Liver (tissue), 9 donors: ENCODE results near the gene OR4E2. TPM values are rescaled to one million over a fixed set of nuclear protein-coding genes. Genes with fewer than 3 reads are reported as not detected.
"Not testable (repeated sequence)": the region's sequence is repeated elsewhere in the genome, so short reads cannot be mapped to it uniquely, and the experiment has no call there.

Experiments used
- DNase-seq: peaks from one replicate; pipeline ENCODE4 v3.0.0-alpha.2; 2017; ENCODE audit warnings: low spot score
- H3K27ac ChIP-seq, 2 donors: one replicate each; pipeline ENCODE4 v1.7.0; 2013; ENCODE audit warnings: inconsistent platforms in 2 of 2, low read length in 2 of 2, control low read depth in 1 of 2, low read depth in 1 of 2, mild to moderate bottlenecking in 1 of 2
- H3K27me3 ChIP-seq, 4 donors: one replicate each; pipeline versions ENCODE4 v1.6.1 to v1.7.0; 2013; ENCODE audit warnings: low read length in 3 of 4, inconsistent platforms in 1 of 4, mild to moderate bottlenecking in 1 of 4, moderate library complexity in 1 of 4; ENCODE audit not compliant: control insufficient read depth in 4 of 4, insufficient read depth in 4 of 4
- H3K36me3 ChIP-seq, 4 donors: one replicate each; pipeline versions ENCODE4 v1.6.1 to v1.7.0; 2013; ENCODE audit warnings: low read length in 3 of 4, mild to moderate bottlenecking in 3 of 4, low read depth in 1 of 4, moderate library complexity in 1 of 4; ENCODE audit not compliant: control insufficient read depth in 4 of 4, insufficient read depth in 3 of 4
- H3K4me1 ChIP-seq, 4 donors: one replicate each; pipeline versions ENCODE4 v1.6.1 to v1.7.0; 2013; ENCODE audit warnings: low read length in 3 of 4, mild to moderate bottlenecking in 3 of 4, moderate library complexity in 1 of 4; ENCODE audit not compliant: control insufficient read depth in 4 of 4, insufficient read depth in 4 of 4
- H3K4me3 ChIP-seq, 3 donors: one replicate each; pipeline versions ENCODE4 v1.6.1 to v1.7.0; 2013; ENCODE audit warnings: low read length in 3 of 3, control low read depth in 1 of 3, low read depth in 1 of 3, mild to moderate bottlenecking in 1 of 3
- H3K9ac ChIP-seq, 2 donors: one replicate each; pipeline ENCODE4 v1.7.0; 2013; ENCODE audit warnings: low read length in 2 of 2, mild to moderate bottlenecking in 2 of 2, moderate library complexity in 2 of 2, control low read depth in 1 of 2, low read depth in 1 of 2
- H3K9me3 ChIP-seq, 4 donors: one replicate each; pipeline versions ENCODE4 v1.6.1 to v1.7.0; 2013; ENCODE audit warnings: low read length in 3 of 4; ENCODE audit not compliant: control insufficient read depth in 4 of 4
- ATF3 ChIP-seq: IDR thresholded peaks from 2 replicates; pipeline ENCODE4 v1.6.1; 2016; ENCODE audit warnings: antibody characterized with exemption
- CTCF ChIP-seq: fragments of 150-350 bp; IDR thresholded peaks from 2 replicates; pipeline ENCODE4 v1.5.1; 2017; ENCODE audit warnings: improper control_type of control experiment, low read depth, low read length; ENCODE audit not compliant: missing input control
- EGR1 ChIP-seq, 2 donors: IDR thresholded peaks; 2 replicates each; pipeline ENCODE4 v1.6.1; 2016 to 2018; ENCODE audit warnings: antibody characterized with exemption in 2 of 2, low read depth in 2 of 2
- FOXA1 ChIP-seq: IDR thresholded peaks from 2 replicates; pipeline ENCODE4 v1.6.1; 2016; ENCODE audit warnings: antibody characterized with exemption
- FOXA2 ChIP-seq: IDR thresholded peaks from 2 replicates; pipeline ENCODE4 v1.6.1; 2016; ENCODE audit warnings: antibody characterized with exemption
- GABPA ChIP-seq, 2 donors: IDR thresholded peaks in 1 of 2; conservative IDR thresholded peaks in 1 of 2; 2 replicates each; pipeline ENCODE4 v1.6.1; 2016; ENCODE audit warnings: antibody characterized with exemption in 2 of 2, mild to moderate bottlenecking in 1 of 2, moderate library complexity in 1 of 2
- HNF4A ChIP-seq, 2 donors: conservative IDR thresholded peaks; 2 replicates each; pipeline ENCODE4 v1.6.1; 2016; ENCODE audit warnings: antibody characterized with exemption in 2 of 2, mild to moderate bottlenecking in 2 of 2
- JUND ChIP-seq, 2 donors: IDR thresholded peaks; 2 replicates each; pipeline ENCODE4 v1.6.1; 2016; ENCODE audit warnings: antibody characterized with exemption in 2 of 2
- NR2F2 ChIP-seq: IDR thresholded peaks from 2 replicates; pipeline ENCODE4 v1.6.1; 2016; ENCODE audit warnings: antibody characterized with exemption
- RAD21 ChIP-seq, 2 donors: IDR thresholded peaks; 2 replicates each; pipeline ENCODE4 v1.6.1; 2016; ENCODE audit warnings: antibody characterized with exemption in 2 of 2, mild to moderate bottlenecking in 2 of 2
- RXRA ChIP-seq, 2 donors: IDR thresholded peaks; 2 replicates each; pipeline ENCODE4 v1.6.1; 2017 to 2018; ENCODE audit warnings: antibody characterized with exemption in 2 of 2, mild to moderate bottlenecking in 1 of 2
- SP1 ChIP-seq: IDR thresholded peaks from 2 replicates; pipeline ENCODE4 v1.6.1; 2018; ENCODE audit warnings: antibody characterized with exemption, mild to moderate bottlenecking
- TAF1 ChIP-seq: conservative IDR thresholded peaks from 2 replicates; pipeline ENCODE4 v1.6.1; 2016; ENCODE audit warnings: antibody characterized with exemption, mild to moderate bottlenecking
- YY1 ChIP-seq: IDR thresholded peaks from 2 replicates; pipeline ENCODE4 v1.6.1; 2016; ENCODE audit warnings: antibody characterized with exemption, mild to moderate bottlenecking
- whole genome bisulfite sequencing: extraction: QIAGEN DNeasy Blood & Tissue Kit; methylation state at CpG from one replicate; pipeline ENCODE4 v1.1.7; 2013; 5-methylcytosine and 5-hydroxymethylcytosine counted together
- polyA plus RNA-seq, 2 donors: library from polyadenylated mRNA; stranded (reverse) in 1 of 2; unstranded in 1 of 2; fragments of 200-250 nt in 1 of 2; fragments of >200 nt in 1 of 2; fragmentation: Nextera tagmentation in 1 of 2; extraction: Ambion mirVana in 1 of 2; gene quantifications; one replicate each; pipeline versions ENCODE4 v1.2.1 to v1.2.3, GENCODE V29; 2013 to 2015
- total RNA-seq, 2 donors: library from RNA; depleted of rRNA; stranded (reverse); fragments of >200 nt; gene quantifications; one replicate each; pipeline ENCODE4 v1.2.3, GENCODE V29; 2014
- TF ChIP-seq, protein P1 (sequence below): IDR thresholded peaks from 2 replicates; pipeline ENCODE4 v1.6.1; 2016; ENCODE audit warnings: antibody characterized with exemption
- TF ChIP-seq, protein P2 (sequence below): IDR thresholded peaks from 2 replicates; pipeline ENCODE4 v1.6.1; 2016; ENCODE audit warnings: antibody characterized with exemption
- TF ChIP-seq, protein P3 (sequence below): IDR thresholded peaks from 2 replicates; pipeline ENCODE4 v1.6.1; 2016; ENCODE audit warnings: antibody characterized with exemption, mild to moderate bottlenecking
- donor health status: healthy.
- donor health status: healthy.
- donor health status: healthy.
- donor health status: healthy.
- donor health status: healthy.

The OR4E2 gene
- total and polyA plus RNA-seq, 4 donors: not detected

- Histone ChIP-seq H3K4me3 (no peak overlapping the region), H3K9me3 (peaks cover 0 to 3% (median under 1%) of the 10 kb centered on the region in 4 donors), H3K27ac (no peak overlapping the region), H3K9ac (no peak overlapping the region), H3K4me1 (no peaks in the 10 kb centered on the region), H3K36me3 (no peaks in the 10 kb centered on the region), H3K27me3 (peaks cover 0 to 5% (median 0%) of the 10 kb centered on the region in 4 donors)
- no peak for DNase-seq
- WGBS: 68% methylated on average over 3 of the region's 3 CpGs
- TF ChIP-seq TAF1 (no peak), ATF3 (no peak)
- TF ChIP-seq, protein P1, sequence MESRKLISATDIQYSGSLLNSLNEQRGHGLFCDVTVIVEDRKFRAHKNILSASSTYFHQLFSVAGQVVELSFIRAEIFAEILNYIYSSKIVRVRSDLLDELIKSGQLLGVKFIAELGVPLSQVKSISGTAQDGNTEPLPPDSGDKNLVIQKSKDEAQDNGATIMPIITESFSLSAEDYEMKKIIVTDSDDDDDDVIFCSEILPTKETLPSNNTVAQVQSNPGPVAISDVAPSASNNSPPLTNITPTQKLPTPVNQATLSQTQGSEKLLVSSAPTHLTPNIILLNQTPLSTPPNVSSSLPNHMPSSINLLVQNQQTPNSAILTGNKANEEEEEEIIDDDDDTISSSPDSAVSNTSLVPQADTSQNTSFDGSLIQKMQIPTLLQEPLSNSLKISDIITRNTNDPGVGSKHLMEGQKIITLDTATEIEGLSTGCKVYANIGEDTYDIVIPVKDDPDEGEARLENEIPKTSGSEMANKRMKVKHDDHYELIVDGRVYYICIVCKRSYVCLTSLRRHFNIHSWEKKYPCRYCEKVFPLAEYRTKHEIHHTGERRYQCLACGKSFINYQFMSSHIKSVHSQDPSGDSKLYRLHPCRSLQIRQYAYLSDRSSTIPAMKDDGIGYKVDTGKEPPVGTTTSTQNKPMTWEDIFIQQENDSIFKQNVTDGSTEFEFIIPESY: no peak
Measured at GRCh38 chr14:21626491-21627230, 27.0 kb upstream of the OR4E2 start.

DNA sequence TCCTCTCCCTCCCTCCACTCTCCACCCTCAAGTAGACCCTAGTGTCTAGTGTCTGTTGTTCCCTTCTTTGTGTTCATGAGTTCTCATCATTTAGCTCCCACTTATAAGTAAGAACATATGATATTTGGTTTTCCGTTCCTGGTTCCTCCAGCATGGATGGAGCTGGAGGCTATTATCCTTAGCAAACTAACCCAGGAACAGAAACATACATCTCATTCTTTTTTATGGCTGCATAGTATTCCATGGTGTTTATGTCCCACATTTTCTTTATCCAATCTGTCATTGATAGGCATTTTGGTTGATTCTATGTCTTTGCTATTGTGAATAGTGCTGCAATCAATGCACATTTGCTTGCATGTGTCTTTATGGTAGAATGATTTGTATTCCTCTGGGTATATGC, 23.1 kb upstream of the OR4E2 start:
- H3K27ac ChIP-seq, DNase-seq, H3K4me1 ChIP-seq, H3K27me3 ChIP-seq, H3K4me3 ChIP-seq, H3K9me3 ChIP-seq, H3K9ac ChIP-seq, H3K36me3 ChIP-seq: not testable (repeated sequence)
- WGBS: 95% methylated on average over 1 of the region's 1 CpG

DNA sequence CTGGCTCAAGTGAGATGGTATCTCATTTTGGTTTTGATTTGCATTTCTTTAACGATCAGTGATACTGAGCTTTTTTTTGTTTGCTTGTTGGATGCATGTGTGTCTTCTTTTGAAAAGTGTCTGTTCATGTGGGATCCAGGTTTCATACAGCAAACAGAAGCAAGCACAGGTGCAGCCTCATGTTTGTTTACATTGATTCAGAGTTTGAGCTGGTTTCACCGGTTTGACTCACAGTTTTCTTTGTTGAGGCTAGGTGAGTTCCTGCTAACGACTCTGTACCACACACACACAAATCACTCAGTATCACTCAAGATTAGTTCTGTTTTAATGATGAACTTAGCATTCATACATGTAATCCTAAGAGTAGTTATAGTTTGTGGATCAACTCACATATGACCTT, 22.6 kb upstream of the OR4E2 start:
- 24% methylated on average over 3 of the region's 3 CpGs for WGBS
- Histone ChIP-seq H3K4me3 (no peak overlapping the region), H3K36me3 (no peaks in the 10 kb centered on the region), H3K9me3 (peaks cover 0 to 6% (median under 1%) of the 10 kb centered on the region in 4 donors), H3K4me1 (no peaks in the 10 kb centered on the region), H3K27me3 (peaks cover 0 to 3% (median 0%) of the 10 kb centered on the region in 4 donors), H3K27ac (no peak overlapping the region), H3K9ac (no peak overlapping the region)
- no peak for TF ChIP-seq EGR1 (IDR thresholded peaks at IDR 0.05; ENCODE audit: low read depth in 2 of 2)
- TF ChIP-seq ATF3: no peak
- TF ChIP-seq SP1: no peak
- TF ChIP-seq, protein P2, sequence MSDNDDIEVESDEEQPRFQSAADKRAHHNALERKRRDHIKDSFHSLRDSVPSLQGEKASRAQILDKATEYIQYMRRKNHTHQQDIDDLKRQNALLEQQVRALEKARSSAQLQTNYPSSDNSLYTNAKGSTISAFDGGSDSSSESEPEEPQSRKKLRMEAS: no peak
- no peak for TF ChIP-seq GABPA (IDR thresholded peaks at IDR 0.05 in 1 of 2, conservative IDR thresholded peaks at IDR 0.05 in 1 of 2)
- TF ChIP-seq NR2F2: no peak
- TF ChIP-seq CTCF: no peak
- TF ChIP-seq RXRA (IDR thresholded peaks at IDR 0.05): no peak
- TF ChIP-seq, protein P1: no peak
- no peak for TF ChIP-seq TAF1
- TF ChIP-seq HNF4A (conservative IDR thresholded peaks at IDR 0.05): no peak
- TF ChIP-seq FOXA1: no peak
- no peak for TF ChIP-seq FOXA2
- TF ChIP-seq, protein P3, sequence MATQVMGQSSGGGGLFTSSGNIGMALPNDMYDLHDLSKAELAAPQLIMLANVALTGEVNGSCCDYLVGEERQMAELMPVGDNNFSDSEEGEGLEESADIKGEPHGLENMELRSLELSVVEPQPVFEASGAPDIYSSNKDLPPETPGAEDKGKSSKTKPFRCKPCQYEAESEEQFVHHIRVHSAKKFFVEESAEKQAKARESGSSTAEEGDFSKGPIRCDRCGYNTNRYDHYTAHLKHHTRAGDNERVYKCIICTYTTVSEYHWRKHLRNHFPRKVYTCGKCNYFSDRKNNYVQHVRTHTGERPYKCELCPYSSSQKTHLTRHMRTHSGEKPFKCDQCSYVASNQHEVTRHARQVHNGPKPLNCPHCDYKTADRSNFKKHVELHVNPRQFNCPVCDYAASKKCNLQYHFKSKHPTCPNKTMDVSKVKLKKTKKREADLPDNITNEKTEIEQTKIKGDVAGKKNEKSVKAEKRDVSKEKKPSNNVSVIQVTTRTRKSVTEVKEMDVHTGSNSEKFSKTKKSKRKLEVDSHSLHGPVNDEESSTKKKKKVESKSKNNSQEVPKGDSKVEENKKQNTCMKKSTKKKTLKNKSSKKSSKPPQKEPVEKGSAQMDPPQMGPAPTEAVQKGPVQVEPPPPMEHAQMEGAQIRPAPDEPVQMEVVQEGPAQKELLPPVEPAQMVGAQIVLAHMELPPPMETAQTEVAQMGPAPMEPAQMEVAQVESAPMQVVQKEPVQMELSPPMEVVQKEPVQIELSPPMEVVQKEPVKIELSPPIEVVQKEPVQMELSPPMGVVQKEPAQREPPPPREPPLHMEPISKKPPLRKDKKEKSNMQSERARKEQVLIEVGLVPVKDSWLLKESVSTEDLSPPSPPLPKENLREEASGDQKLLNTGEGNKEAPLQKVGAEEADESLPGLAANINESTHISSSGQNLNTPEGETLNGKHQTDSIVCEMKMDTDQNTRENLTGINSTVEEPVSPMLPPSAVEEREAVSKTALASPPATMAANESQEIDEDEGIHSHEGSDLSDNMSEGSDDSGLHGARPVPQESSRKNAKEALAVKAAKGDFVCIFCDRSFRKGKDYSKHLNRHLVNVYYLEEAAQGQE: no peak
- no peak for TF ChIP-seq YY1
- no peak for TF ChIP-seq JUND (IDR thresholded peaks at IDR 0.05)
- no peak for TF ChIP-seq RAD21 (IDR thresholded peaks at IDR 0.05)
- DNase-seq: no peak
